DND-41 (cell line): ENCODE results near the gene LLGL2.

Source experiments
- EZH2 ChIP-seq: IDR thresholded peaks from 3 replicates; pipeline ENCODE4 v1.6.1; 2012; ENCODE audit warnings: borderline replicate concordance, low read depth, mild to moderate bottlenecking, moderate library complexity, low read length, inconsistent platforms; ENCODE audit not compliant: severe bottlenecking
- TF ChIP-seq, protein P1 (sequence below): IDR thresholded peaks from 2 replicates; pipeline ENCODE4 v1.5.1; 2012; ENCODE audit warnings: borderline replicate concordance, low read length, moderate library complexity, mild to moderate bottlenecking; ENCODE audit not compliant: poor library complexity, severe bottlenecking; ENCODE audit errors: extremely low read depth

DNA sequence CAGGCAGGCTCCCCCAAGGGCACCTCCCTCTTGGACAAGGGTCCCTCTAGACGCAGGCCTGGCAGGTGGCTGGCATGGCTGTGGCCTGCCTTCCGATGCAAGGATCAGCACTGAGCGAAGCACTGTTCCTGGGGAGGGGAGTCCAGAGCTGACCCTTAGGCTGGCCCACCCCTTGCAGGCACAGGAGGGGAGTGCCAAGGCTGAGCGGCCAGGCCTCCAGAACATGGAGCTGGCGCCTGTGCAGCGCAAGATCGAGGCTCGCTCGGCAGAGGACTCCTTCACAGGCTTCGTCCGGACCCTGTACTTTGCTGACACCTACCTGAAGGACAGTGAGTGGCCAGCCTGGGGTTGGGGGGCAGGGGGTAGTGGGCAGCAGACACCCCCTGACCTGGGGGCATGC, 45.3 kb downstream of the LLGL2 start:
- TF ChIP-seq, protein P1, sequence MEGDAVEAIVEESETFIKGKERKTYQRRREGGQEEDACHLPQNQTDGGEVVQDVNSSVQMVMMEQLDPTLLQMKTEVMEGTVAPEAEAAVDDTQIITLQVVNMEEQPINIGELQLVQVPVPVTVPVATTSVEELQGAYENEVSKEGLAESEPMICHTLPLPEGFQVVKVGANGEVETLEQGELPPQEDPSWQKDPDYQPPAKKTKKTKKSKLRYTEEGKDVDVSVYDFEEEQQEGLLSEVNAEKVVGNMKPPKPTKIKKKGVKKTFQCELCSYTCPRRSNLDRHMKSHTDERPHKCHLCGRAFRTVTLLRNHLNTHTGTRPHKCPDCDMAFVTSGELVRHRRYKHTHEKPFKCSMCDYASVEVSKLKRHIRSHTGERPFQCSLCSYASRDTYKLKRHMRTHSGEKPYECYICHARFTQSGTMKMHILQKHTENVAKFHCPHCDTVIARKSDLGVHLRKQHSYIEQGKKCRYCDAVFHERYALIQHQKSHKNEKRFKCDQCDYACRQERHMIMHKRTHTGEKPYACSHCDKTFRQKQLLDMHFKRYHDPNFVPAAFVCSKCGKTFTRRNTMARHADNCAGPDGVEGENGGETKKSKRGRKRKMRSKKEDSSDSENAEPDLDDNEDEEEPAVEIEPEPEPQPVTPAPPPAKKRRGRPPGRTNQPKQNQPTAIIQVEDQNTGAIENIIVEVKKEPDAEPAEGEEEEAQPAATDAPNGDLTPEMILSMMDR: no peak
- no peak for TF ChIP-seq EZH2
